Measurements from ENCODE around the gene MEF2D. TPM values are rescaled to one million over a fixed set of nuclear protein-coding genes. Genes with fewer than 3 reads are reported as not detected.

Gene MEF2D
- total RNA-seq, 1 experiment from 2014 or later, result 18.3 TPM

DNA sequence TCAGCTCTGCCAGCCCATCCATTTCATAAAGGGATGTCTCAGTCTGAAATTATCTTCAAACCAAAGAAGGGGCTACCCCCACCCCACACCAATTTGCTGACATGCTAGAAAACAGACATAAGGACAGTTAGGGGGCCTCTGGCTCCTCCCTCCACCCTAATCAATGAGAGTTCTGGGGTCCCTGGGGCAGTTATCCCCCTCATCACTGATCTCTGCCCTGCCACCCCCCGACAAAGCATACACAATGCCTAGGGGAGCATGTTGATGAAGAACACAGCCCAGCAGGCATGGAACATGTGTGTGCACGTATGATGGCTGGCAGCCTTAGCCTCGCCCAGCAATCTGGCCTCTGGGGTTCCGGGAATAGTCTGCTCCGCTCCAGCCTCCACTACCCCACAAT is 72.6 kb downstream of the MEF2D start:
- CTCF ChIA-PET, result no interaction called here
- H3K36me3 ChIP-seq (ENCODE audit: insufficient read depth, low read length, poor library complexity, severe bottlenecking), result no peaks in the 10 kb centered on the region

DNA sequence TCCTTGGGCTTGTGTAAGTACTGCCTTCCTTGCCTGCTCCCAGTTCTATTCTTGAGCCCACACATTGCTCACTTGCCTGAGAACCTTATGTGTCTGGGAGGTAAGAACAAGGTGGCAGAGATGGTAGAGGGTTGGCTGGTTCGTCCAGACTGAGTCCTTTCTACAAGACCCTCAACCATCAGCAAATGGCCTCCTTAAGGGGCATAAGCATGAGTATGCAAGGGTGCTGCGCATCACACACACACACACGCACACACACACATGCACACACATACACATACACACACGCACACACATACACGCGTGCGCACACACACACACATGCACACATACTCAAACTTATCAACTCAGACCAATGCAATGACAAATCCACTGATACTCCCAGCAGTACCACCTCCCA is 74.6 kb downstream of the MEF2D start:
- no peak for TF ChIP-seq EZH2 (IDR thresholded peaks at IDR 0.05; ENCODE audit: borderline replicate concordance, low read depth, low read length, poor library complexity, severe bottlenecking)
- TF ChIP-seq, protein P1, sequence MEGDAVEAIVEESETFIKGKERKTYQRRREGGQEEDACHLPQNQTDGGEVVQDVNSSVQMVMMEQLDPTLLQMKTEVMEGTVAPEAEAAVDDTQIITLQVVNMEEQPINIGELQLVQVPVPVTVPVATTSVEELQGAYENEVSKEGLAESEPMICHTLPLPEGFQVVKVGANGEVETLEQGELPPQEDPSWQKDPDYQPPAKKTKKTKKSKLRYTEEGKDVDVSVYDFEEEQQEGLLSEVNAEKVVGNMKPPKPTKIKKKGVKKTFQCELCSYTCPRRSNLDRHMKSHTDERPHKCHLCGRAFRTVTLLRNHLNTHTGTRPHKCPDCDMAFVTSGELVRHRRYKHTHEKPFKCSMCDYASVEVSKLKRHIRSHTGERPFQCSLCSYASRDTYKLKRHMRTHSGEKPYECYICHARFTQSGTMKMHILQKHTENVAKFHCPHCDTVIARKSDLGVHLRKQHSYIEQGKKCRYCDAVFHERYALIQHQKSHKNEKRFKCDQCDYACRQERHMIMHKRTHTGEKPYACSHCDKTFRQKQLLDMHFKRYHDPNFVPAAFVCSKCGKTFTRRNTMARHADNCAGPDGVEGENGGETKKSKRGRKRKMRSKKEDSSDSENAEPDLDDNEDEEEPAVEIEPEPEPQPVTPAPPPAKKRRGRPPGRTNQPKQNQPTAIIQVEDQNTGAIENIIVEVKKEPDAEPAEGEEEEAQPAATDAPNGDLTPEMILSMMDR (conservative IDR thresholded peaks at IDR 0.05; ENCODE audit: low read depth, low read length), result no peak
- intact Hi-C loops (cut with micrococcal nuclease; ENCODE audit: unreplicated experiment), result no loop called here
- H3K36me3 ChIP-seq (ENCODE audit: insufficient read depth, low read length, poor library complexity, severe bottlenecking), result no peaks in the 10 kb centered on the region
- peaks cover 64% of the 10 kb centered on the region for H3K27me3 ChIP-seq (replicated peaks; ENCODE audit: insufficient read depth, low read depth, low read length, poor library complexity)
- ChIA-PET POLR2A (ENCODE audit: low non-redundant PET) (no interaction called here), CTCF (no interaction called here)
- H3K4me3 ChIP-seq (ENCODE audit: low read depth, low read length, poor library complexity, severe bottlenecking), result no peak overlapping the region
- peaks cover 6% of the 10 kb centered on the region for H3K4me1 ChIP-seq (ENCODE audit: insufficient read depth, low read length, poor library complexity, severe bottlenecking)
- no peaks in the 10 kb centered on the region for H3K9me3 ChIP-seq (ENCODE audit: low read depth, low read length, poor library complexity, severe bottlenecking)
- BruUV-seq (replicated peaks), result no TSS peak
- DNase-seq (ENCODE audit: low spot score), result no peak
- no peak overlapping the region for H3K27ac ChIP-seq (ENCODE audit: low read depth, low read length, poor library complexity, severe bottlenecking)

More for the DNA sequence above, 72.6 kb downstream of the MEF2D start:
- Histone ChIP-seq H3K27ac (ENCODE audit: low read depth, low read length, poor library complexity, severe bottlenecking) (no peak overlapping the region), H3K27me3 (replicated peaks; ENCODE audit: insufficient read depth, low read depth, low read length, poor library complexity) (peaks cover 60% of the 10 kb centered on the region), H3K4me3 (ENCODE audit: low read depth, low read length, poor library complexity, severe bottlenecking) (no peak overlapping the region), H3K9me3 (ENCODE audit: low read depth, low read length, poor library complexity, severe bottlenecking) (no peaks in the 10 kb centered on the region), H3K4me1 (ENCODE audit: insufficient read depth, low read length, poor library complexity, severe bottlenecking) (peaks cover 10% of the 10 kb centered on the region)
- no TSS peak for BruUV-seq (replicated peaks)
- intact Hi-C loops (cut with micrococcal nuclease; ENCODE audit: unreplicated experiment), result no loop called here
- DNase-seq (ENCODE audit: low spot score), result no peak
- TF ChIP-seq, protein P1 (conservative IDR thresholded peaks at IDR 0.05; ENCODE audit: low read depth, low read length), result no peak
- no peak for TF ChIP-seq EZH2 (IDR thresholded peaks at IDR 0.05; ENCODE audit: borderline replicate concordance, low read depth, low read length, poor library complexity, severe bottlenecking)
- POLR2A ChIA-PET (ENCODE audit: low non-redundant PET), result no interaction called here

DNA sequence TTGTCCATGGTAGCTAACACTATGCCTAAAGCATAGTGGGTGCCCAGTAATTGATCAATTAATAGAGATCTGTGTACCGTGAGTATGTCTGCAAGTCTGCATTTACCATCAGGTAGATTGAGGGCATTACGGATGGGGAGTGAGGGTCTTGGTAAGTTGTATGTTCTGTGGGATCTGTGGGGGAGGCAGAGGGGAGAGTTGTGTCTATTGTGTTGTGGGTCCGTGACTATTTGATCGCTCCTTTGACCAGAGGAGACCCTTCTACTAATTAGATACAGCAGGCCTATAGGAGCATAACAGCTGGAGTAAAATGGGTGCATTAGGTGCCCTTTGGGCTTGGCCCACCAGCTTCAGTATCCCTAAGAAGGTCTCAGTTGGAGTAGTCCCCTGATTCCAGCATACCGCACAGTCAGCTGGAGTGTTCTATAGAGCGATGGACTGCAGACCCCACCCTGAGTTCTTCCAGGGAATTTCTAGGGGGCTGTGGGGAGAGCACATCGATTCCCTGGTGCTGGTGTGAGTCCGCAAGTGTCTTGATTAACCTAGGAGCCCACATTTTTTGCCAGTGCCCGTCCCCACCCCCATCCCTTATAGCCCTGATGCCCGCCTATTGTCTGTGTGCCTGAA is 75.7 kb downstream of the MEF2D start:
- Histone ChIP-seq H3K27ac (ENCODE audit: low read depth, low read length, poor library complexity, severe bottlenecking) (no peak overlapping the region), H3K9me3 (ENCODE audit: low read depth, low read length, poor library complexity, severe bottlenecking) (no peaks in the 10 kb centered on the region), H3K4me1 (ENCODE audit: insufficient read depth, low read length, poor library complexity, severe bottlenecking) (peaks cover 14% of the 10 kb centered on the region), H3K27me3 (replicated peaks; ENCODE audit: insufficient read depth, low read depth, low read length, poor library complexity) (peaks cover 75% of the 10 kb centered on the region), H3K4me3 (ENCODE audit: low read depth, low read length, poor library complexity, severe bottlenecking) (no peak overlapping the region), H3K36me3 (ENCODE audit: insufficient read depth, low read length, poor library complexity, severe bottlenecking) (no peaks in the 10 kb centered on the region)
- POLR2A ChIA-PET (ENCODE audit: low non-redundant PET), result no interaction called here
- no TSS peak for BruUV-seq (replicated peaks)
- no peak for DNase-seq (ENCODE audit: low spot score)
- TF ChIP-seq EZH2 (IDR thresholded peaks at IDR 0.05; ENCODE audit: borderline replicate concordance, low read depth, low read length, poor library complexity, severe bottlenecking), result no peak
- TF ChIP-seq, protein P1 (conservative IDR thresholded peaks at IDR 0.05; ENCODE audit: low read depth, low read length), result no peak
- intact Hi-C loops (cut with micrococcal nuclease; ENCODE audit: unreplicated experiment), result no loop called here
- CTCF ChIA-PET, result no interaction called here

Measured in A673 (cell line).